ENCODE data around the gene LLGL1. TPM values are rescaled to one million over a fixed set of nuclear protein-coding genes. Genes with fewer than 3 reads are reported as not detected.

The LLGL1 gene
- total RNA-seq, 1 donor from 2014 or later: 57.2 TPM

DNA sequence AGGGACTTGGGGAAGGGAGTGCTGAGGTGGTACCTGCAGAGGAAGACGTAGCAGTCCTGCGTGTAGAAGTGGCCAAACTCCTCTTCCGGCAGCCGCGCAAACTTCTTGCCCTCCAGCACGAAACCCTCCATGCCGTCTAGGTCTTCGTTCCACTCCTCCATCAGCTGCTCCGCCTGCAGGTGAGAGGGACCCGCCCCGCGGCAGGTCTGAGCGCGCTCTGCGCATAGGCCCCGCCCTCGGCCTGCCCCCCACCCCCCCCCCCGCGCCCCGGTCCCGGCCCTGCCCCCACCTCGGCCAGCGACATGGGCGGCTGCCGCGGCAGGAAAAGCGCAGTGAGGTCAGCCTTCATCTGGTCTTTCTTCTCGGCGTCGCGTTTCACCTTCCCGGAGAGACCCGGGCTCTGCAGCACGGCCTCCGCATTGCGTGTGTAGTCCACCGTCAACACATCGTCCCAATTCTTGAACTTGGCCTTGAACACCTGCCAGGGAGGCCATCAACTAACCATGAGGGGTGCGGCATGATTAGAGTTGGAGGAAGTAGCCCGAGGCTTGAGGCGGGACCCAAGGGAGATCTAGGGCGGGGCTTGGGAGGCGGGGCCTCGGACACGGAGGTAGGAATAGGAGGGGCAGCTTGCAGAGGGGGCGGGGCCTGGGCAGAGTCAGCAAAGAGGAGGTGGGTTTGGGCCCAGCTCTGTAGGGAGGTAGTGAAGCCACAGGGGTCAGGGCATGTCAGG, 21.6 kb downstream of the LLGL1 start:
- peak; percentile 50 for DNase-seq (ENCODE audit: low spot score)
- no peak overlapping the region for H3K4me3 Mint-ChIP-seq (ENCODE audit: unreplicated experiment)
- H3K27ac Mint-ChIP-seq (ENCODE audit: unreplicated experiment): peak overlapping the region; percentile 42

DNA sequence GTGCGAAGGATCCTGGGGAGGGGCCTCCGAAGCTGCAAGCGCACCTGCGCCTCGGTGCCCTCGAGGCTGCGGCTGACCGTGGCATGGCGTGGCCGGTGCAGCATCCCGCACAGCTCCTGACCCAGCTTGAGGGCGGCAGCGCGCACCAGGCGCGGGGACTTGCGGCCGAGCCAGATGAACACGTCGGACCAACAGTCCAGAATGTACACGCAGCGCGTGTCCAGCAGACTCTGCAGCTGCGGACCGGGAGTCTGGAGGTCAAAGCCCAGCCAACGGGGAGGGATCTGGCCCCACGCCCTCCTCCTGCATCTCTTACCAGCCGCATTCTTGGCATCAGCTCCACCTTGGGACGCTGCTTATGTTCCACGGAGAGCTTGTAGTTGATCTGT, 22.2 kb downstream of the LLGL1 start:
- Mint-ChIP-seq H3K4me3 (ENCODE audit: unreplicated experiment) (no peak overlapping the region), H3K27me3 (ENCODE audit: unreplicated experiment) (peaks cover 10% of the 10 kb centered on the region), H3K36me3 (ENCODE audit: low read depth, unreplicated experiment) (peaks cover 32% of the 10 kb centered on the region), H3K27ac (ENCODE audit: unreplicated experiment) (no peak overlapping the region), H3K9me3 (ENCODE audit: unreplicated experiment) (no peaks in the 10 kb centered on the region), H3K4me1 (ENCODE audit: unreplicated experiment) (peaks cover 9% of the 10 kb centered on the region)
- TF ChIP-seq, protein P1, sequence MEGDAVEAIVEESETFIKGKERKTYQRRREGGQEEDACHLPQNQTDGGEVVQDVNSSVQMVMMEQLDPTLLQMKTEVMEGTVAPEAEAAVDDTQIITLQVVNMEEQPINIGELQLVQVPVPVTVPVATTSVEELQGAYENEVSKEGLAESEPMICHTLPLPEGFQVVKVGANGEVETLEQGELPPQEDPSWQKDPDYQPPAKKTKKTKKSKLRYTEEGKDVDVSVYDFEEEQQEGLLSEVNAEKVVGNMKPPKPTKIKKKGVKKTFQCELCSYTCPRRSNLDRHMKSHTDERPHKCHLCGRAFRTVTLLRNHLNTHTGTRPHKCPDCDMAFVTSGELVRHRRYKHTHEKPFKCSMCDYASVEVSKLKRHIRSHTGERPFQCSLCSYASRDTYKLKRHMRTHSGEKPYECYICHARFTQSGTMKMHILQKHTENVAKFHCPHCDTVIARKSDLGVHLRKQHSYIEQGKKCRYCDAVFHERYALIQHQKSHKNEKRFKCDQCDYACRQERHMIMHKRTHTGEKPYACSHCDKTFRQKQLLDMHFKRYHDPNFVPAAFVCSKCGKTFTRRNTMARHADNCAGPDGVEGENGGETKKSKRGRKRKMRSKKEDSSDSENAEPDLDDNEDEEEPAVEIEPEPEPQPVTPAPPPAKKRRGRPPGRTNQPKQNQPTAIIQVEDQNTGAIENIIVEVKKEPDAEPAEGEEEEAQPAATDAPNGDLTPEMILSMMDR (IDR thresholded peaks at IDR 0.05; ENCODE audit: unreplicated experiment): no peak
- DNase-seq (ENCODE audit: low spot score): no peak

More for the DNA sequence above, 21.6 kb downstream of the LLGL1 start:
- Mint-ChIP-seq H3K36me3 (ENCODE audit: low read depth, unreplicated experiment) (peaks cover 31% of the 10 kb centered on the region), H3K27me3 (ENCODE audit: unreplicated experiment) (peaks cover 12% of the 10 kb centered on the region), H3K9me3 (ENCODE audit: unreplicated experiment) (no peaks in the 10 kb centered on the region), H3K4me1 (ENCODE audit: unreplicated experiment) (peaks cover 9% of the 10 kb centered on the region)
- TF ChIP-seq, protein P1 (IDR thresholded peaks at IDR 0.05; ENCODE audit: unreplicated experiment): no peak

DNA sequence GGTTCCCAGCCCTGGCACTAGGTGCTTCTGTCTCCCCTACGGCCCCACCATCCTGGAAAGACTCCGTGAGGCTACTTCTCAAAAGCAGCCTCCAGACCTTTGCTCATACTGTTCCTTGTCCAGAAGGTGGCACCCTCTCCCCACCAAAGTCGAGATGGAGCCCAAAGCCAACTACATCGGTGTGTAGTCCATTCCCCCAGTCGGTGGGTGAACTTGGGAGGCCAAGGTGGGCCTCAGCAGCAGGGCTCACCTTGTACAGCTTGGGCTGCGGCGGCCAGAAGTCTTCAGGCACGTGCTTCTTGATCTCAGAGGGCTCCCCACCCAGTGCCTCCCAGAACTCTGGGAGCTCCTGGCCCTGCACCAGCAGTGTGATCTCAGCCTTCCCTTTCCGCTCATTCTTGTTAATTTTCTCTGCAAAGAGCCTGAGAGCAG, 22.9 kb downstream of the LLGL1 start:
- peaks cover 39% of the 10 kb centered on the region for H3K36me3 Mint-ChIP-seq (ENCODE audit: low read depth, unreplicated experiment)
- H3K4me1 Mint-ChIP-seq (ENCODE audit: unreplicated experiment): peaks cover 9% of the 10 kb centered on the region
- TF ChIP-seq, protein P1 (IDR thresholded peaks at IDR 0.05; ENCODE audit: unreplicated experiment): peak; percentile 46
- no peaks in the 10 kb centered on the region for H3K9me3 Mint-ChIP-seq (ENCODE audit: unreplicated experiment)
- H3K27ac Mint-ChIP-seq (ENCODE audit: unreplicated experiment): peak overlapping the region; percentile 59
- peak overlapping the region; percentile 83 for H3K4me3 Mint-ChIP-seq (ENCODE audit: unreplicated experiment)
- peak; percentile 69 for DNase-seq (ENCODE audit: low spot score)
- peaks cover 10% of the 10 kb centered on the region for H3K27me3 Mint-ChIP-seq (ENCODE audit: unreplicated experiment)

DNA sequence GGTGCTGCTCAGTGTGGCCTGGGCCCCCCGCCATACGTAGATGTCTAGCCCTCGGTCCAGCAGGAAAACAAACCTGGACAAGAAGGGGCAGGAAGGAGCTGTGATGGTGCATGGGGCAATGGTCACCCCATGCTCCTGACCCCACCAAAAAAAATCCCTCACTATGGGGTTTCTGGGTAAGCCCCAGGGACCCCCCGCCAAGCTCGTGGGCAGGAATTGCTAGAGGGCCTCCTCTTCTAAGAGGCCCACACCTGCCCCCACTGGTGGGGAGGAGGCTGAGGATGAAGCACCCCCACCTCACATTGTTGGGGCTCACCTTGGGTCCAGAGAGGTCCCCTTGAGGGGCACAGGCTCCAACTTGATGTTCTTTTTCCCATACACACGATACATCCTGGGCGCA, 23.4 kb downstream of the LLGL1 start:
- DNase-seq (ENCODE audit: low spot score): no peak
- Mint-ChIP-seq H3K27ac (ENCODE audit: unreplicated experiment) (no peak overlapping the region), H3K4me3 (ENCODE audit: unreplicated experiment) (peak overlapping the region; percentile 83), H3K36me3 (ENCODE audit: low read depth, unreplicated experiment) (peaks cover 39% of the 10 kb centered on the region), H3K9me3 (ENCODE audit: unreplicated experiment) (no peaks in the 10 kb centered on the region), H3K4me1 (ENCODE audit: unreplicated experiment) (peaks cover 9% of the 10 kb centered on the region), H3K27me3 (ENCODE audit: unreplicated experiment) (peaks cover 10% of the 10 kb centered on the region)
- TF ChIP-seq, protein P1 (IDR thresholded peaks at IDR 0.05; ENCODE audit: unreplicated experiment): no peak

DNA sequence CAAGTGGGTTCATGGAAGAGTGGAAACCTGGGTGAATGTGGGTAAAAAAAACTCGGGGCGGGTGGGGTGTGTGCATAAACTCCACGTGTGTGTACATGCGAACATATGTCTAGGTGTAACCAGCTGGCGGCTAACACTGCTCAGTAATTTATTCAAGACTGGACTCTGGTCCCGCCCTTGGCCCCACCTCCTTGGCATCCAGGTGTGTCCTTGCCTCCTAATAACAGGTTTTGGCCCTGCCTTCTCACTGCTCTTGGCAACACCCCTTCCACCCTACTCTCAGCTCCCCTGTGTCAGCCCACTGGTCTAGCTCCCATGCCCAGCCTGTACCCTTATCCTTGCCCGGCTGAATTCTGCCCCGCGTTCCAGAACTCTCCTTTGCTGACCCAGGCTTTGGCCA, 24.8 kb downstream of the LLGL1 start:
- H3K4me3 Mint-ChIP-seq (ENCODE audit: unreplicated experiment): peak overlapping the region; percentile 74
- TF ChIP-seq, protein P1 (IDR thresholded peaks at IDR 0.05; ENCODE audit: unreplicated experiment): no peak
- DNase-seq (ENCODE audit: low spot score): no peak
- no peaks in the 10 kb centered on the region for H3K9me3 Mint-ChIP-seq (ENCODE audit: unreplicated experiment)
- peaks cover 9% of the 10 kb centered on the region for H3K4me1 Mint-ChIP-seq (ENCODE audit: unreplicated experiment)
- no peak overlapping the region for H3K27ac Mint-ChIP-seq (ENCODE audit: unreplicated experiment)
- H3K36me3 Mint-ChIP-seq (ENCODE audit: low read depth, unreplicated experiment): peaks cover 38% of the 10 kb centered on the region
- peaks cover 10% of the 10 kb centered on the region for H3K27me3 Mint-ChIP-seq (ENCODE audit: unreplicated experiment)
